HG02840 (cell line): Measurements from ENCODE around the gene DPH1.

Source experiments
- ATAC-seq: cut with Tn5 transposase; IDR thresholded peaks from one replicate; pipeline ENCODE4 v1.9.1; 2021; ENCODE audit warnings: mild to moderate bottlenecking, moderate library complexity, moderate number of reproducible peaks; ENCODE audit not compliant: unreplicated experiment, low FRiP score

The DPH1 gene

GRCh38 chr17:2074919-2075318 lies 45.0 kb downstream of the DPH1 start:
- ATAC-seq, result no peak

GRCh38 chr17:2075336-2076086 lies 45.6 kb downstream of the DPH1 start:
- no peak for ATAC-seq

GRCh38 chr17:2076087-2076984 lies 46.4 kb downstream of the DPH1 start:
- no peak for ATAC-seq

- ATAC-seq, result no peak
Measured at GRCh38 chr17:2077040-2077439, 47.1 kb downstream of the DPH1 start.

GRCh38 chr17:2081564-2081963 lies 51.6 kb downstream of the DPH1 start:
- no peak for ATAC-seq

GRCh38 chr17:2082003-2082781 lies 52.2 kb downstream of the DPH1 start:
- ATAC-seq, result no peak

GRCh38 chr17:2083613-2084035 lies 53.7 kb downstream of the DPH1 start:
- no peak for ATAC-seq

GRCh38 chr17:2084036-2084765 lies 54.2 kb downstream of the DPH1 start:
- no peak for ATAC-seq

- ATAC-seq, result no peak
Measured at GRCh38 chr17:2084766-2085647, 55.1 kb downstream of the DPH1 start.

GRCh38 chr17:2085648-2085949 lies 55.6 kb downstream of the DPH1 start:
- ATAC-seq, result no peak

- no peak for ATAC-seq
Measured at GRCh38 chr17:2086306-2086705, 56.4 kb downstream of the DPH1 start.

- peak; percentile 39 for ATAC-seq
Measured at GRCh38 chr17:2087597-2088211, 57.8 kb downstream of the DPH1 start.

- ATAC-seq, result peak; percentile 16
Measured at GRCh38 chr17:2089021-2089422, 59.1 kb downstream of the DPH1 start.

- no peak for ATAC-seq
Measured at GRCh38 chr17:2090210-2090641, 60.3 kb downstream of the DPH1 start.

- no peak for ATAC-seq
Measured at GRCh38 chr17:2090804-2091534, 61.0 kb downstream of the DPH1 start.

GRCh38 chr17:2092253-2092652 lies 62.3 kb downstream of the DPH1 start:
- ATAC-seq, result no peak

GRCh38 chr17:2093349-2093748 lies 63.4 kb downstream of the DPH1 start:
- ATAC-seq, result no peak
